Measurements from ENCODE around the gene FBXO41.

Gene FBXO41

DNA sequence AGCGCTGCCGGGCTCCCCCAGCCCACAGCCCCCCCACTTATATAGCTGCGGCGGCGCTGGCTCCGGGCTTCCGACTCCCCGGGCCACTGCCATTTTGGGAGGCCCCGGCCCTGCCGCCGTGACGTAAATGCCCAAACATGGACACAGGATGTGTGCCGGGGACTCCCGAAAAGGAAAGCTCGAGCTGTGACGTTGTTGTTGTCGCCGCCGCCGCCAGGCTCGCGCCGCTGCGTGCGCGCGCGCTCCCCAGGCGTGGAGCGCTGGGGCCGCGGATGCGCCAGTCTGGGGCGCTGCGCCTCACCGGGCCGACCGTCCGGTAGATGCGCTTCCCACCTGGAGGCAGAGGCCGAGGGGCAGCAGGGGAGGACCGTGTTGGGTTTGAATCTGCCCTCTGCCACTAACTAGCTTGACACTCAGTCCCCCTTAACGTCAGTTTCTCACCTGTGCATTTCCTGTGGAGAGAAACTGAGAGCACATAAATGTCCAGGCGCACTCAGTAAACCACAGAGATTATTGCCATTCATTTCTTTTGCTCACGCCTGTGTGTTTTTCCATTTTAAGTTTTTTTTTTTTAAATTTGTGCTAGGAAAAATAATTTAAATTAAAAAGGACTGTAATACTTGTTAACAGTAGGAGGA is 9.4 kb upstream of the FBXO41 start, which contains the start of gene EGR4:
Gene EGR4 (minus strand): TSS at position 15 of the 638 bp plus-strand sequence. CDS start 231 bp downstream, outside the sequence.
- H3K4me3 ChIP-seq (ENCODE audit: low read length), result peak within 1 kb of the TSS; percentile 41
- TF ChIP-seq CTCF (IDR thresholded peaks at IDR 0.05; ENCODE audit: insufficient read depth, low read depth, low read length, missing control alignments), result no peak
- peak; percentile 82 for DNase-seq (ENCODE audit: low read depth)

GRCh38 chr2:73292906-73293533 is 8.7 kb upstream of the FBXO41 start:
- peak overlapping the region; percentile 41 for H3K4me3 ChIP-seq (ENCODE audit: low read length)
- no peak for DNase-seq (ENCODE audit: low read depth)
- TF ChIP-seq CTCF (IDR thresholded peaks at IDR 0.05; ENCODE audit: insufficient read depth, low read depth, low read length, missing control alignments), result no peak

- DNase-seq (ENCODE audit: low read depth), result no peak
- no peak for TF ChIP-seq CTCF (IDR thresholded peaks at IDR 0.05; ENCODE audit: insufficient read depth, low read depth, low read length, missing control alignments)
- H3K4me3 ChIP-seq (ENCODE audit: low read length), result no peak overlapping the region
Measured at GRCh38 chr2:73292316-73292905, 8.1 kb upstream of the FBXO41 start.

DNA sequence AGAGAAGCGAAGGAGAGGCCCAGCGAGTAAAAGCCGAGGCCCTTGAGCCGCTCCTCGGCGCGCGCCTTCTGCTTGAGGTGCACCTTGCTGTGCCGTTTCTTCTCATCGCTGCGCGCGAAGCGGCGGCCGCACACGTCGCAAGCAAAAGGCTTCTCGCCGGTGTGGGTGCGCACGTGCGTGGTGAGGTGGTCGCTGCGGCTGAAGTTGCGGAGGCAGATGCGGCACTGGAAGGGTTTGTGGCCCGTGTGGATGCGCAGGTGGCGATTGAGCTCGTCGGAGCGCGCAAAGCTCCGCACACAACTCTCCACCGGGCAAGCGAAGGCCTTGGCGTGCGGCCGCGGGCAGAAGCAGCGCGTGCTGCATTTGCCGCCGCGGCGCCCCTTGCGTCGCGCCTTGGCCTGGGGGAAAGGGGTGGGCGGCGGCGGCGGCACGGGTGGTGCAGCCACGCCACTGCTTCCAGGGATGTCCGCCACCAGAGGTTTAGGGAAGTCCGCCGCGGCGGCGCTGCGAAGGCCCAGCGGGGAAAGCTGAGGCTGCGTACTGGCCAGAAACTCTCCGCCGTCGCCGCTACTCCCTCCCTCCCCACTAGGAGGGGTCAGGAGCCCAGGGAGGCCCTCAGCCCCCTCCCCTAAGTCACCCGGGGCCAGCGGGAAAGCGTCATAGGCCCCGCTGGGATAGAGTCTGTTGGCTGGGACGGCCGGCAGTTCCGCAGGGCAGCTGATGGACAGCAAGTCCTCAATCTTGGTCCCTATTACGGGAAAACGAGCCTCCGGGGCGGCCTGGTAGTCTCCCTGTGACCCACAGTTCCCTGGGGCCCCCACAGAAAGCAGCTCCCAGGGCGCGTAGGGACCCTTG is 7.4 kb upstream of the FBXO41 start:
- no peak for DNase-seq (ENCODE audit: low read depth)
- peak overlapping the region; percentile 9 for H3K4me3 ChIP-seq (ENCODE audit: low read length)
- no peak for TF ChIP-seq CTCF (IDR thresholded peaks at IDR 0.05; ENCODE audit: insufficient read depth, low read depth, low read length, missing control alignments)

DNA sequence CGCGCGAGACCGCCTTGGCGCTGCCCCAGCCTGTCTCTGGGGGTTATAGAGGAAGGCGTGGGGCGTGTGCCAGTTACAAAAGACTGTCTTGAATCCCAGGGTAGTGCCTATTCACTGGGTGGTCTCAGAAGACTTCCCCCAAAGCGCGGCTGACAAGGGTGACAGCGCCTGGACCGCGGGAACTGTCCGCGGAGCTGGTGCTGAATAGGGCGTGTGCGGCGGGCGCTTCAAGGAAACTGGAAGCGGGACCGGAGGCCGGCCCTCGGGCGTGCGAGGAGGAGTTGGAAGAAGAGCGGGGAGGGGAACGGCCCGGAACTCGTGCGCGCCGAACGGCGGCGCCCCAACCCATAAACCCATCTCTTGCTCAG is 6.8 kb upstream of the FBXO41 start:
- peak overlapping the region; percentile 9 for H3K4me3 ChIP-seq (ENCODE audit: low read length)
- DNase-seq (ENCODE audit: low read depth), result peak; percentile 67
- no peak for TF ChIP-seq CTCF (IDR thresholded peaks at IDR 0.05; ENCODE audit: insufficient read depth, low read depth, low read length, missing control alignments)

DNA sequence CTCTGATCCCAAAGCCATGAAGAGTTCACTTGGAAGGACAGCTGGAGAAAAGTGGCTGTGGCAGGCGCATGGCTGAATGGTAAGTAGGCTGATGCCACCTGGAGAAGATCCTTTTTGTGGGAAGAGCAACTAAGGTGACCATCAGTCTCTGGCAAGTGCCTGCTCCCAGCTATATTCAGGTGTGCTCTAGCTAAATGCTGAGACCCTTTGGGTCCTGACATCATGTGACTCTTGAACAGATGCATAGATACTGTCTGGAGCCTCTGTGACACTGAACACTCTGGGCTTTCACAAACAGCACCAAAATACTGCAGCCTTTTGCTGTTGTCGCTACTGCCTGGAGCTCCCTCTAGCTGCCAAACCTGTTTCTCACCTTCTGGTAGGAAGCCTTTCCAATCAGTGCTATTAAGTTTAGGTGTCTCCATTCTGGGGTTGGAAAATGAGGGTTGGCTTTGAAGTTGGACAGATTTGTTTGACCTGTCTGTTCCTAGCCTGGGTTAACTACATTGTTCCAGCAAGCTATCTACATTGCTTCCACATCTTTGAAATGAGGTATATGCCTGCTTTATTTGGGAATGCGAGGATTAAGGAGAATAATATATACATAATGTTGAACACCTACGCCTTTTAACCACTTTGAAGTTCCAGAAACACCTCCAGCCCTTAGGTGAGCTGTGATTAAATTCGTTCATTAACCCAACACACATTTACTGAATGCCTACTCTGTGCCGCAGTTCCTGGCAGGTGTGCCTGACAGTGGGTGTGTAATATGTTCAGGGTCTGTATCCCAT is 6.0 kb upstream of the FBXO41 start:
- DNase-seq (ENCODE audit: low read depth), result peak; percentile 79
- peak; percentile 80 for TF ChIP-seq CTCF (IDR thresholded peaks at IDR 0.05; ENCODE audit: insufficient read depth, low read depth, low read length, missing control alignments)
- no peak overlapping the region for H3K4me3 ChIP-seq (ENCODE audit: low read length)

All from epithelial cell of esophagus (primary cell).